GM10248 (cell line): Measurements from ENCODE around the gene VPS36.
"Not testable (repeated sequence)": the region's sequence is repeated elsewhere in the genome, so short reads cannot be mapped to it uniquely, and the experiment has no call there.

Experiments used
- CTCF ChIA-PET: fragments of 300-600 bp; sonication (Branson Sonifier 250); formaldehyde crosslinking; extraction: SDS; loops from one replicate; lab custom pipeline; 2021; ENCODE audit warnings: antibody characterized with exemption; lab: Yijun Ruan, JAX
- POLR2A ChIA-PET: fragments of 350-650 bp; sonication (Branson Sonifier 250); formaldehyde crosslinking; extraction: SDS; loops from one replicate; lab custom pipeline; 2020; ENCODE audit warnings: antibody characterized with exemption; lab: Yijun Ruan, JAX
- DNase-seq: peaks from one replicate; pipeline ENCODE4 v3.0.0; 2012; ENCODE audit errors: extremely low spot score
- TF ChIP-seq, protein P1 (sequence below): IDR thresholded peaks from 2 replicates; pipeline ENCODE4 v1.5.1; 2012; ENCODE audit warnings: mild to moderate bottlenecking, low read depth; ENCODE audit errors: extremely low read depth, missing control alignments, control extremely low read depth

Gene VPS36

DNA sequence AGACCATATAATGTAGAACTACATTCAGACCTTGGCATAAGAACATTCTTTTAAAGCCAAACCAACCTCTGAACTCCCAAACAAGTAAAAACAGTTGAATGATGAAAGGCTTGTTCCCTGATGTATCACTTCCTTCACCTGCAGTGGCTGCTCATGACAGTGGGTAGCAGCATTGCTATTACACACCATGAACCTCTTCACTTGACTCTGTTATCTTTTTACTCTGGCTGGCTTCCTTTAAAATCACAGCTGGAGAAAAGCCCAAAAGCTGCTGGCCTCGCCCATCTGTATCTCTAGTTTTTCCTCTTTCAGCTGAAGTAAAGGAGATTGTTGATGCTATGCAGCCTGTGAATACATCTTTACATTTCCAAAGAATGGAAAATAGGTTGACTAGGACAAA is 67.1 kb downstream of the VPS36 start:
- ChIA-PET POLR2A (no interaction called here), CTCF (no interaction called here)
- no peak for DNase-seq
- TF ChIP-seq, protein P1, sequence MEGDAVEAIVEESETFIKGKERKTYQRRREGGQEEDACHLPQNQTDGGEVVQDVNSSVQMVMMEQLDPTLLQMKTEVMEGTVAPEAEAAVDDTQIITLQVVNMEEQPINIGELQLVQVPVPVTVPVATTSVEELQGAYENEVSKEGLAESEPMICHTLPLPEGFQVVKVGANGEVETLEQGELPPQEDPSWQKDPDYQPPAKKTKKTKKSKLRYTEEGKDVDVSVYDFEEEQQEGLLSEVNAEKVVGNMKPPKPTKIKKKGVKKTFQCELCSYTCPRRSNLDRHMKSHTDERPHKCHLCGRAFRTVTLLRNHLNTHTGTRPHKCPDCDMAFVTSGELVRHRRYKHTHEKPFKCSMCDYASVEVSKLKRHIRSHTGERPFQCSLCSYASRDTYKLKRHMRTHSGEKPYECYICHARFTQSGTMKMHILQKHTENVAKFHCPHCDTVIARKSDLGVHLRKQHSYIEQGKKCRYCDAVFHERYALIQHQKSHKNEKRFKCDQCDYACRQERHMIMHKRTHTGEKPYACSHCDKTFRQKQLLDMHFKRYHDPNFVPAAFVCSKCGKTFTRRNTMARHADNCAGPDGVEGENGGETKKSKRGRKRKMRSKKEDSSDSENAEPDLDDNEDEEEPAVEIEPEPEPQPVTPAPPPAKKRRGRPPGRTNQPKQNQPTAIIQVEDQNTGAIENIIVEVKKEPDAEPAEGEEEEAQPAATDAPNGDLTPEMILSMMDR, result no peak

DNA sequence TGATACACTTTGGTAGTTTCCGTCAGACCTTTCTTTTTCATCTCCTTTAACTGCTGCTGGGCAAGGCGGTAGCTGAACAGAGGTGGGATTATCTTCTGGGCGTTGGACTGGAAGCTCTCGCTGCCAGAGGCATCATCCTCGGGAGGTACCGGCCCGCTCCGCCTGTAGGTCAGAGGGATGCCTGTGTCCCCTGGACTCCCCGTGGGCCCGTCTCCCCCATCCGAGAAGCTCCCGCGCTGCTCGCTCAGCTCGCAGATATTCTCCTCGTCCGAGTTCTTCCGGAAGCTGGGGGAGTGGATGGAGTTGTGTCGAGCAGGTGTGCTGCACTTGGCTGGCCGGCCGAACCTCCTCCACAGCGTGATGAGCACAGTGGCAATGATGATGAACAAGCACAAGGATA is 72.1 kb downstream of the VPS36 start:
- ChIA-PET POLR2A (no interaction called here), CTCF (interaction anchor here (0.6 to 1.3 kb wide), 2 partner anchors 9 to 32 kb away, joined by 3 to 4 read pairs; no protein-coding TSS in a partner anchor)
- TF ChIP-seq, protein P1, result no peak
- DNase-seq, result no peak

DNA sequence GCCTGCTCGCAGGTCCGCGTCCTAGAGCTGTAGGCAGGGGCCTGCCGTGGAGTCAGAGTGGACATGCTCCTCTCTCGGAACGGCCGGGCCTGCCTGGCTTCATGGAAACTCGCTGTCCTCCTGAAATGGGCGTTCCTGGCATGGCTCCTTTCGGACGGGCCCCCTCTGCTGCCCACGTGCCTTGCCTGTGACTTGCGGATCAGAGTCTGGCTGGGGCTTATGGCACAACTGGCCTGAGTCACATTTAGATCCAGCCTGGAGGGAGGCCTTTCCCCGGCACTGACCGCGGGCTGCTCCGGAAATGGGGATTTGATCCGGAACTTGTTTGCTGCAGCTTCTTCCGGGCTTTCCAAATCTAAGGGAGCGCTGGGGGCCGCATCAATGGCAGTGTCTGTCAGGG is 72.5 kb downstream of the VPS36 start:
- DNase-seq, result no peak
- POLR2A ChIA-PET, result no interaction called here
- CTCF ChIA-PET, result interaction anchor here (0.6 to 1.3 kb wide), 2 partner anchors 10 to 32 kb away, joined by 3 to 4 read pairs; no protein-coding TSS in a partner anchor
- TF ChIP-seq, protein P1, result no peak

DNA sequence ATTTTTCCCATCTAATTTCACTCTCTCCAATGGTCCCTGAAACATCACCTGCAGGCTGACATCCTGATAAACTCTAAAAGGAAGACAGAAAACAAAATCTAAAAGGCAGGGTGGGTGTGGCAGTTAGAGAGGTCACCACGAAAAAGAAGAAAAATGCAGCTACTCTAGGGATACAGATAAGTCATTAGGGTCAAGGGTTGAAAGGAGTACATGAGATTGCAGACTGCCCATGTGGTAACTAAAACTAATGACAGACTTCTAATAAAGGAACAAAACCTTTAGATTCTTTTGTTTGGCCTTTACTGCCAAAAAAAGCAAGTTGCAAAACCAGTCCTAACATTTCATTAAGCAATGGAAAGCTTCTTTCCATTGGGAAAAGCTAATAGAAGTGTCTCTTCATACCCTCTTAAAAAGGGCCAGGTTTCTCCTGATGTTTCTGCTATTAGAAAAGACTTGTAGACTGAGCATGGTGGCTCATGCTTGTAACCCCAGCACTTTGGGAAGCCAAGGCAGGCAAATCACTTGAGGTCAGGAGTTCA is 75.5 kb downstream of the VPS36 start:
- TF ChIP-seq, protein P1, result no peak
- no peak for DNase-seq
- ChIA-PET POLR2A (no interaction called here), CTCF (interaction anchor here (1.5 kb wide), 1 partner anchor 13 kb away, joined by 5 read pairs; no protein-coding TSS in a partner anchor)

DNA sequence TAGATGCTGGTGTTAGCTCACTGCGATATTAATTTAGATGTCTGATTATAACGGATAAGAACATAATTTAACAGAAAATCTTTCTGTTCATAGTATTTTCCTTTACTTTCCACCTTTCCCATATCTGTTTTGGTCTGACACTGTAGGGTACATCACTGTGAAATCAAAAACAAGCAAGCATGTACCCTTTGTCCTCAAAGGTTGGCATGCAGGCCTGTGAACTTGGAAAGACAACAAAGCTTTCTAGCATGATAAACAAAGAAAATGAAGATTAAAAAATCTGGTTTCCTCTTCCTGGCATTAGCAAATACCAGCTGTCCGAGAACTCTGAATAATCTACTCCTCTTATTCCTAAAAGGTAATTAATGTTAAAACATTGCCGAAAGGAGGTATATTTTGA is 76.0 kb downstream of the VPS36 start:
- TF ChIP-seq, protein P1, result no peak
- CTCF ChIA-PET, result interaction anchor here (1.5 kb wide), 1 partner anchor 14 kb away, joined by 5 read pairs; no protein-coding TSS in a partner anchor
- DNase-seq, result no peak
- POLR2A ChIA-PET, result no interaction called here

DNA sequence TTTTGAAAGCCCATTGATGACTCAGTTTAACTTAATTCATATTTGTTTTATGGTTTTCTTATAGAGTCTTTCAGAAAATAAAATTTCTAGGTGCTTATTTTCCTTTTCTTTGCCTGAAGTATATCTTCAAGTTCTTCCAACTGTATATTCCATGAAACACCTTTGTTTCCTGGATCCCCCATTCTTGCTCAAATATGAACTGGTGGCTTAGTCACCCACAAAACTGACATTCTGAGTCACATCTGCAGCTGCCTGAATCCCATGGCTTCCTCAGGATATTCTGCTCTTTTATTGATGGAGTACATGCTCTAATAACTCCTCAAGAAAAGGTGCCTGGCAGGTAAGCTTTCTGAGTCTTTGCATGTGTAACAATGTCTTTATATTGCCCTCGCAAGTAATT is 77.2 kb downstream of the VPS36 start:
- DNase-seq, CTCF ChIA-PET, POLR2A ChIA-PET: not testable (repeated sequence)

DNA sequence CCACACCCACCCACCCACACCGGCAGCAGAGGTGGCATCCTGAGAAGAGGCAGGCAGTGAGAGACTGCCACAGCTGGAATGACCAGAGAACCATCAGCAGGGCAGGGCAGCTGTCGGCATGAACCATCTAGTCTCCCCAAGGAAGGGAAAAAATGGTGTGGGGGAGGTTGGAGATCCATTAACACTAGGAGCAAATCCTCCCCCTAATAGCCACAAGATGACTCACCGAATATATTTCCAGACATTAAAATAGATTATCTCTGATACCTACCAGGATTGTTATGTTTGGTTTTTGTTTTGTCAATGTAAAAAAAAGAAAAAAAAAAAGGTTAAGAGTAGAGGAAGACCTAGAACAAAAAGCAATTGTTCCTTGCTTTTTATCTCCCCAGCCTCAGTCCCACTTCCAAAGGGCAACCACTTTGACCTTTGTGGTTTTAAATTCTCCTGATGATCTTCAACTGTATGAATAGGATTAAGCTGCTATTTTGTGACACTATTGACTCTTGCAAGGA is 78.6 kb downstream of the VPS36 start:
- TF ChIP-seq, protein P1, result no peak
- CTCF ChIA-PET, result interaction anchor here (0.9 to 1.3 kb wide), 2 partner anchors 13 to 25 kb away, joined by 3 to 4 read pairs; no protein-coding TSS in a partner anchor

More for the DNA sequence above, 78.6 kb downstream of the VPS36 start:
- POLR2A ChIA-PET, result no interaction called here
- no peak for DNase-seq
